GM18870 (cell line): ENCODE measurements around the gene GRAMD2A.
A peak's percentile ranks its signal among the peaks of the same experiment; 100 is the strongest.

ENCODE experiments used
- ATAC-seq: cut with Tn5 transposase; IDR thresholded peaks from one replicate; pipeline ENCODE4 v1.9.1; 2021; ENCODE audit warnings: moderate library complexity; ENCODE audit not compliant: unreplicated experiment

Gene GRAMD2A

DNA sequence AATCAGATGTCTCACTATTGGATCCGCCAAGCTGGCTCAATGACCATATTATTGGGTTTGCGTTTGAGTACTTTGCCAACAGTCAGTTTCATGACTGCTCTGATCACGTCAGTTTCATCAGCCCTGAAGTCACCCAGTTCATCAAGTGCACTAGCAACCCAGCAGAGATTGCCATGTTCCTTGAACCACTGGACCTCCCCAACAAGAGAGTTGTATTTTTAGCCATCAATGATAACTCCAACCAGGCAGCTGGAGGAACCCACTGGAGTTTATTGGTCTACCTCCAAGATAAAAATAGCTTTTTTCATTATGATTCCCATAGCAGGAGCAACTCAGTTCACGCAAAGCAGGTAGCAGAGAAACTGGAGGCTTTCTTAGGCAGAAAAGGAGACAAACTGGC is 57.9 kb downstream of the GRAMD2A start:
- no peak for ATAC-seq

DNA sequence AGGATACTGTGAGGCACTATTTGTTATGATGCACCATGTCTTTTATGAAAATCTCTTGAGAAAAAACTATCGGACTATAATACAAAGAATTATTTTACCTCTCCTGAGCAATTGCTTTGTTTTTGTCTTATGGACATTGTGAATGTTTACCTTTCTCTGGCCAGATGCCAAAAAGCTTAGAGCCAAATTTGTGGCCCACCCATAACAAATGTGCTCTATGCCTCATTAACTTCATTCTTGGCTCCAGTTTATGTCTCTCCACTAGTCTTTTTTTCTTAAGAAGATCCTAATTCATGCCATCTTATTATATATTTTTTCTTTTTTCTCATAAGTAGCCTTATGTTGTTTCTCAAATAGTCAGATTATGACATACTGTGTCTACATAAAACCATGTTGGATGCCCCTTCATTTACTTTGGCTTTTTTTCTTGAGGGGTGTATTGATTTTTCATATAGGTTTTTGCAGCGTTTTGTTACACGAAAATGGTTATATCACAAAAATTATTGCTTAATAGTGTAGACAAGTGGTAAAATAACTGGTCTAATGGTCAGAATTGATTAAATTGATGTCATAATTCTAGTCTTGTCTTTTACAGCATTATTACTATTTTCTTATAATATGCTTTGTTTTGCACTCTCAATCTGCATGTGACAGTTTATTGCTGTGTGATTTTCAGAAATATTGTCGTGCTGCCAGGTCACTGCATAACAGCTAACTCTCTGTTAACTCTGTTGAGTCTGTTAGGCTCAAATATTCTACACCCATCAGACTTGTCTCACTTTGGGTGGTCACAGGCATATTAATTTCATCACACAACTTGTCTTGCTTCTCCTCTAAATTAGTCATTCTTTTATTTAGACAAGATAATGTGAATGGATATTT is 61.2 kb downstream of the GRAMD2A start:
- no peak for ATAC-seq

DNA sequence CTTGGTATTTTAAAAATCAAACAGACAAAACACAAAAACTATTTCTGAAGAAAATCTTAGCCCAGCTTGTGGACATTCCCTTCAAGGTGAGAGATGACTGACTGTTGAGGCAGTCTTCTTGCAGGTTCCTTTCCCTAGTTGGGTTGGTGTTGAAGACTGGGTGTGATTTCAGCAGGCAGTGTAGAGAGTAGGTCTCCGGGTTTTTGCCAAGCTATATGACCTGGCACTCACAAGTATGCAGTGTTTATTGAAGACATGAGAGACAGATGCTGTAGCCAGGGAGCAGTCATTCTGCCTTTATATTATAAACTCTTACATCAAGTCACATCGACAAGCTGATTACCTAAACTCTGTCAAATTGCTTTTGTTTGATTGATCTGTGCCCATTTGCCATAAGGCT is 61.9 kb downstream of the GRAMD2A start:
- no peak for ATAC-seq

DNA sequence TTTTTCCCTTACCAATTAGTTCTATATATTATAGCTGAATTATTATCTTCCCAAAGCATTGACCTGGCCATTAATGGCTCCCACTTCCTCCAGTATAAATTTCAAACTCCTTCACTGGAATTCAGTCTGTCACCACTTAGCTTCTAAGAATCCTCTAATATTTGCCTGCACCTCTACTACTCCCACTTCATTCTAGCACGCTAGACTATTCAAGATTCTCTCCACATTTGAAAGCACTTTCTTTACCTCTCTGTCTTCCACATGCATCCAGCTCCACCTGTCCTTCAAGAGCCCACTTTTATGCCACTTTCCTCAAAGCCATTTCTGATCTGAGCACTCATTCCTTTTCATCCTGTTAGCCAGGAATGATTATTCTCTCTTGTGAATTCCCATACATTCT is 64.4 kb downstream of the GRAMD2A start:
- no peak for ATAC-seq

DNA sequence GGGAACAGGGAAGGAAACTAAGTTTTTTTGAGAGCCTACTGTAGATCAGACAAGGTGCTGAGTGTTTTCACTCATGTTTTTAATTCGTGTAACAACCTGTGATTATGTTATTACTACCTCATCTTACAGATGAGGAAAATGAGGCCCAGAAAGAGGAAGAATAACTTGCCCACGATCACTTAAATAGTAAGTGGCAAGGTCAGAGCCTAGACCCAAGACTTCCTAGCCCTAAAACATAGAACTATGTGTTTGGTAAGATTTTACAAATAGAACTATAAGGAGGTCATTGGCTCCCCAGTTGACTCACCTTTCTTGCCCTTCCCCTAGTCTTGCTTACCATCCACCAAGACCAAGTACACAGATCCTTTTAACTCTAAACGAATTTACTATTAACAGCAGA is 65.7 kb downstream of the GRAMD2A start:
- no peak for ATAC-seq

DNA sequence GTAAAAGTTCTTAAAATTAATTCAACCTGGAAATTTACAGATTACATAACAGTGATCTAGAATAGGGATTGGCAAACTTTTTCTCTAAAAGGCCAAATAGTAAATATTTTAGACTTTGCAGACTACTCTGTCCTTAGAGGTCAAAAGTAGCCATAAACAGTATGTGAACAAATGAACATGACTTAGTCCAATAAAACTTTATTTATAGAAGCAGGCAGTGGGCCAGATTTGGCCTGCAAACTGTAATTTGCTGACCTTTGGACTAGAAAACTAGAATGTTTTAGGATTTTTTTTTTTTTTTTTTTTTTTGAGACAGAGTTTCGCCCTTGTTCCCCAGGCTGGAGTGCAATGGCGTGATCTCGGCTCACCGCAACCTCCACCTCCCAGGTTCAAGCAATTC is 67.3 kb downstream of the GRAMD2A start:
- no peak for ATAC-seq

DNA sequence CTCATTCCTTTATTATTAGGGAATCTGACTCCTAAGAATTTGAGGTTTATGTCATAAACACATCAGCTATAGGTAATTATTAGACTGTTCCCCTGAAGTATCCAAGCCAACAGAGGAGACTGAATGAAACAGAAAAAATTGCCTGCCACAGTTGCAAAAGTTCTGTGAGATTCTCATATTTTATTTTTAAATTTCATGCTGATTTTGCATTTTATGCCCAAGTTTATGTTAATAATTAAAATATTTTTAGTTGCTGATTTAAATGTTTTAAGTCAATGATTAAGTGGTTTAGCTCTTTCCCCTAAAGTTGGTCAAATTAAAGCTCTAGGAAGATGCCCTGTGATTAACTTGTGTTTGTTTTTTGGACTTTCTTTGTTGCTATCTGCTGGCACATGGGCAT is 69.2 kb downstream of the GRAMD2A start:
- no peak for ATAC-seq

DNA sequence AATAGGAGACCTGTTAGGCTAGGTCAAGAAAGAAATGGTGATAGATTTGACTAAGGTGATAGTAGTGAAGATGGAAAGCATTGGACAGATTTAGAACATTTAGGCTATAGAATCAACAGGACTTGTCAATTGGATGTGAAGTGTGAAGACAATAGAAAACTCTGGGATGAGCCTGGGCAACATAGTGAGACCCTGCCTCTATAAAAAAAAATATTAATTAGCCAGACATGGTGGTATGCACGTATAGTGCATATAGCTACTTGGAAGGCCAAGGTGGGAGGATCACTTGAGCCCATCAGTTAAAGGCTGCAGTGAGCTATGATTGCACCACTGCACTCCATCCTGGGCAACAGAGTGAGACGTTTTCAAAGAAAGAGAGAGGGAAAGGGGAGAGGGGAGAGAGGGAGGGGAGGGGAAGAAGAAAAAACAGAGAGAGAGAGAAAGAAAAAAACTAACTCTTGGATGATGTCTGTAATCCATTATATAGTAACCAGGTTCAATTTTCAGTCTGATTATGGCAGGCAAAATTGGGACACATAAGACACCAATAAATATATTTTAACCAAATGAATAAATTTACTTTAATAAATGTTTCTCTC is 69.8 kb downstream of the GRAMD2A start:
- no peak for ATAC-seq

DNA sequence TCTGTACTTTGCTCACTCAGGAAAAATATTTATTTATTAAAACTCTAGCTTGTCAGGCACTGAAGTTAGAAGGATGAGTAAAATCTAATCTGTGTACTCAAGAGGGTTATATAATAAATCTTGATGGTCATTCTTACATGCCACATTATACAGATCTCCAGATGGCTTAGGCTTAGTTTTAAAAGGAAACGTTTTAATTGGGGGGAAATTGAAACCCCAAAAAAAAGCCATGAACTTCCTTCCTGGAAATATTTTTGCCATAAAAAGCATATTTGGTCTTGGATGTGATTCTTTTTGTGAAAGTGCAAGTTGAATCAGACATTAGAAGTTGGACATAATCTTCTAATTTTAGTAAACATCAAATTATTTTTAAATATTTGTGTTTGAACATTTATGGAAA is 73.4 kb downstream of the GRAMD2A start:
- no peak for ATAC-seq

DNA sequence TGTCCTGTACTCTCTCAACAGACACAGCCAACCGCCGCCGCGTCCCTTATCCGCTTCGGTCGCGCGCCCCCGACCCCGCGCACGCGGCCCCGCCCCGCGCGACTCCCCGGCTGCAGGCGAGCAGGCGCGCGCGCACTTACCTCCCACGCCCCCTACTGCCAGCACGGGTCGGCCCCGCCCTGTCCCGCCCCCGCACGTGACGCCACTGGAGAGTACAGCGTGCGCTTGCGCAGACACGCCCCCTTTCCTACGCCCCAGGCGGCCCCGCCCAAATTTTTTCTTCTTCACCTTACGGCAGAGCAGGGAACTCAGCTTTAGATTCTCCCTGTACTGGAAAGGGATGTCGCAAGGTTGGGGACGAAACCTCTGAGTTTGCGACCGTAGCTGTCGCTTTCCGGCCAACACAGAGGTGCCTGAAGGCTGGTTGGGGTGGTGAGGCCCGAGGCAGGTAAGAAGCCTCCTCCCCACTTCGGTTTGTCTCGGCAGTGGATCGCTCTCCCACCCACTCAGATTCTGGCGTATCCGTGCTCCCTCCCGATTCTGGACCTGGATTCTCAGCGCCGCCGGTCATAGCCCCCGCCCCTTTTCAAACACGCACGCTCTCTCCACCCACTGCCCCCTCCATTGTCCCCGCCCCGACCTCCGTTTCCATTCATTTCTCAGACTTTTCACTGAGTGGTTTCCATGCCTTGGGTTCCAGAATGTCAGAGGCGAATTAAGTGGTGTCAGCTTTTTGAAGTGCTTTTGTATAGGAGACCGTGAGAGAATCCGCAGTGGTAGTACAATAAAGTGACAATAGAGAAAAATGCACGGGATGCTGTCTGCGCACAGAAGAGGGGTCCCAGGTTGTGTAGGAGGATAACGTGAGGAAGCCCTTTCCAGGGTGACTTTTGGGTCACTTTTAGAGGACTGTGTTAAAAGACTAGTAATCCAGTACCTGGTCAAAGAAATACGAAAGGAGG is 79.3 kb downstream of the GRAMD2A start, which contains the start of the genes MYO9A and SENP8:
Gene MYO9A (minus strand): TSS at position 134 of the 962 bp plus-strand sequence. CDS start 71,587 bp downstream, outside the sequence.
Gene SENP8 (plus strand): TSS at position 387 of the 962 bp plus-strand sequence. CDS start 21,221 bp downstream, outside the sequence.
- ATAC-seq, result peak; percentile 72

DNA sequence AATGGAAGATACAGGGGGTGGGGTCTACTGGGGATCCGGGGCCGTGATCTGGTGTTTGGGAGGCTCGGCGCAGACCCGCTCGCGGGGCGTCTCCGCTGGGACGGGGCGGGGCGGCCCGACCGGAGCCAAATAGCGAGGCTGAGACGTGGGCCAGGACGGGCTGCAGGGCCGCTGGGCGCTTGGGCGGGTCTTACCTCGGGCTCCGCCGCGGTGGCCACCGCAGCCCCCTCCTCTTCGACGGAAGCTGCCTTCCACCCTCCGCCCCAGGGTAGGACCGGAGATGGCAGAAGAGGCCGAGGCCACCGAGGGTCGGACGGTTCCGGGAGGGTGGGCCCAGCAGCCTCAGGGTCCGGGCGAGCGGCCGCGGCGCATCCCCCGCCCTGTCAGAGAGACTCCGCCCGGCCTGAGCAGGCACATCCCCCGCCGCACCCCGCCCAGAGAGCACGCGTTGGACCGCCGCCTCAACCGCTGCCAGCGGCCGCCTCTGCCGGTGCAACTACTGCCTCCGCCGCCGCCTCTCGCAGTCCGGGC is 80.0 kb downstream of the GRAMD2A start:
- ATAC-seq, result peak; percentile 36

DNA sequence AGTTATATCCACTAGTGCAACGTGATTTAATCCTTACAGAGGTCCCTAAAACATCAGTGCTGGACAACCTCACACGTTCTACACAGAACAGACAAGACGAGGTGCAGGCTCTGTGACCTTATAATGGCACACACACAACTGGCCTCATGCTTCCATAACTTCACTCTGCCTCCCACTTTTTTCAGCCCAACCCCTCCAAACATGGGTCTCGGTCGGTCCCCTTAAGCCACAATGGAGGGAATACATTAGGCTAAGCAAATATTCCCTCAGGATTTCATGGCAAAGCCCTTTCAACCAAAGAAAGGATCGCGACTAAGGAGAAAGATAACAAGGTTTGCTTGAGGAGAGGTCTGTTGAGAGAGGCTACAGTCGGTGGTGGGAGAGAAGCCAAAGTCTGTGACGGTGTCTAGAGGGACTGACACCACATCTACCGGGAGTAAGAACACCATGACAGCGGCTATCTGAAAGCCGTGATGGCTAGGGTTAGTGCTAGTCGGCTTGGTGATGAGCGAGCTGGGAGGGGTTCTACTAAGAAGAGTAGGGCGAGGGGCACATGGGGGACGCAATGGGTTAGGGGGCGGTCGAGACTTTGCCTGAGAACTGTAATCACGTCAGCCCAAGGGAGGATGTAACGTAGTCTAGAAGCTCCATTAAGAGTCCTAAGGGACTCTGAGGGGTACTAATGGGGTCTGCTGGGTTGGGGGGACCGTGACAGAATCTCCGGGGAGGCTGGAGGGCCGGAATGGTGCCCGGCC is 80.7 kb downstream of the GRAMD2A start:
- ATAC-seq, result no peak

DNA sequence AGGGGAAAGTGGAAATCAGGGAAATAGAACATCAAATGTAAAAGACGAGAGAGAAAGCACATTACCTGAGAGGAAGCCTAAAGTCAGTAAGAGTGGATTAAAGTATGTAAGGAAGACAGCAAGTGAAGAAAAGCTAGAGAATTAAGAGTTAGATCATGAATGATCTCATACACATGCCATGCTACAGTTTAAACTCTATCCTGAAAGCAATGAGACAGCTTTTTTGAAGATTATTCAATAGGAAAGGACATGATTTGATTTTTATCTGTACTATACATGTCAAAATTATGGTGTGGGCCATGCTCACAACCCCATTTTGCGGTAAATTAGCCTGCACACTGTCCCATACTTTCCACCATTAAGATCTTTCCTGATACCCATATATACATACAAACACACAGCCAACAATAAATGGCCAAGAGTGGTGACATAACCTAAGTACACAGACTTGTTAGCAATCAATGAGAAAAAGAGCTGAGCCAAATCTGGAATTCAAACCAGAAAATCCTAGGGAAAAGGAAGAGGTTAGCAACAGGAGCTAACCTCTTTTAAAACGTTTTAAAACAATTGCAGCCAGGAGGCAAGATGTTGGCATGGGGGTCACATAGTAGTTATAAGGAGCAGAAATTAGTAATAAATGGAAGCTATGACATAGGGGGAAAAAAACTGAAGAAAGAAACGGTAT is 84.1 kb downstream of the GRAMD2A start:
- ATAC-seq, result no peak

DNA sequence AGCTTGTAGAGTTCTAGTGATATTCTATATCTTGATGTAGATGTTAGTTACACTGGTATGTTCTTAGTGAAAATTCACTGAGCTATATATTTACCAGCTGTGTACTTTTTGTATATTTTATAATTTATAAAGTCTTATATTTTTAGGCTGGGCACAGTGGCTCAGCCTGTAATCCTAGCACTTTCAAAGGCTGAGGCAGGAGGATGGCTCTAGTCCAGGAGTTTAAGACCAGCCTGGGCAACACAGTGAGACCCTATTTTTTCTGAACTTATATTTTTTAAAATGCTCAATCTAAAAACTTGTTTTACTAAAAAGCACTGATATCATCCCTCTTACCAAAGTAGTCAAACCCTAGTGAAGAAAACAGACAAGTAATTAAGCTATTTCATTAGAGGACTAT is 84.8 kb downstream of the GRAMD2A start:
- no peak for ATAC-seq

DNA sequence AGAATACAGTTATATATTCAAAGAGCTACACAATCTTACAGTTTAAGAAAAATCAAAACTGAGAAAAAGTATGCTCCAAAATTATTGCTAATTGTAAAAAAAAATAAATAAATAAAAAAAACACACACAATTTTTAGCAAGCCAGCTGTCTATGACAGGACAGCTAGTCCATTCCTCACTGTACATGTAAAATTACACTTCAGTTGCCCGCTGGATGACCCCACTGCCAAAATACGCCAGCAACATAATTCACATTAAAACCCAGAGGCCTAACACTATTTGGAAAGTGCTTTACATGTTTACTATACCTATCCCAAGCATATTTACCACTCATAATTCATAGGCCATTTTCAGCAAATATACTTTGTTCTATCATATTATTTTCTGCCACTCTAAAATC is 85.5 kb downstream of the GRAMD2A start:
- no peak for ATAC-seq

DNA sequence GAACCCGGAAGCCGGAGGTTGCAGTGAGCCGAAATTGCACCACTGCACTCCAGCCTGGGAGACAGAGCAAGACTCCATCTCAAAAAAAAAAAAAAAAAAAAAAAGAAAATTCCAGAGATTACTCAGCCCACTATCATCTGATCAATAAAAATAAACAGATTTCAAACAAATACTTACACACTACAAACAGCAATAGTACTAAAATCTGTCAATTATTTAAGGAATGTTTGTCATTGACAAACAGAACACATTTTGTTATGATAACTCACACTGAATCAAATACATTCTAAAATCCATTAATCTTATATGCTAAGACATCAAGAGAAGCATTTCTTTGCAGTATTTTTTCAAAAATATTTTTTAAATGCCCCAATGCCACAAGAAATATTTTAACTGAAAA is 87.2 kb downstream of the GRAMD2A start:
- ATAC-seq, result no peak
